GM12878 (cell line): ENCODE data around the gene KIF17. TPM values are rescaled to one million over a fixed set of nuclear protein-coding genes. Genes with fewer than 3 reads are reported as not detected.

Experiments used
- ATAC-seq: fragments of 200-7000 bp; cut with Tn5 transposase; 3 replicates; pipeline ENCODE4 v1.9.1; 2020; ENCODE audit warnings: mild to moderate bottlenecking, moderate library complexity
- BruUV-seq: library from RNA; stranded (reverse); fragments of 400-500 nt; replicated peaks from 2 replicates; lab custom pipeline; 2021; lab: Mats Ljungman, UMichigan
- CTCF ChIA-PET: fragments of 300-600 bp; sonication (Branson Sonifier 250); formaldehyde crosslinking; extraction: SDS; loops from one replicate; lab custom pipeline; 2021; ENCODE audit warnings: inconsistent platforms; lab: Yijun Ruan, JAX
- POLR2A ChIA-PET: fragments of 350-600 bp; formaldehyde crosslinking; extraction: SDS; loops from one replicate; lab custom pipeline; 2021; ENCODE audit warnings: inconsistent platforms; lab: Charles Lee
- RAD21 ChIA-PET: fragments of 300-600 bp; sonication (Branson Sonifier 250); formaldehyde crosslinking; loops from one replicate; lab custom pipeline; 2023; ENCODE audit warnings: antibody characterized with exemption; ENCODE audit not compliant: unreplicated experiment; lab: Charles Lee
- SMC1A ChIA-PET: fragments of 300-600 bp; sonication (Branson Sonifier 250); formaldehyde crosslinking; loops from one replicate; lab custom pipeline; 2023; ENCODE audit not compliant: unreplicated experiment, uncharacterized antibody; lab: Charles Lee
- DNase-seq: peaks from one replicate; pipeline ENCODE4 v3.0.0-alpha.2; 2011; ENCODE audit warnings: low read depth, low spot score
- FAIRE-seq: peaks from 3 replicates; lab custom pipeline; 2011; peaks lifted over from hg19 to GRCh38; lab: Jason Lieb, UNC
- H2AFZ ChIP-seq: 2 replicates; pipeline ENCODE4 v1.6.0; 2011; ENCODE audit warnings: low read depth, low read length, control low read depth; ENCODE audit not compliant: control insufficient read depth
- H3K27ac ChIP-seq: 2 replicates; pipeline ENCODE4 v1.5.1; 2011; ENCODE audit warnings: control low read depth; ENCODE audit not compliant: control insufficient read depth, insufficient read depth
- H3K27me3 ChIP-seq, 2 experiments: replicated peaks in 1 of 2; 2 replicates each; pipeline versions ENCODE4 v1.6.0 to v1.6.1; 2011; ENCODE audit warnings: low read length in 1 of 2; ENCODE audit not compliant: control insufficient read depth in 2 of 2, insufficient read depth in 2 of 2
- H3K36me3 ChIP-seq, 2 experiments: 2 replicates each; pipeline ENCODE4 v1.5.1; 2011; ENCODE audit warnings: low read length in 1 of 2; ENCODE audit not compliant: control insufficient read depth in 2 of 2, insufficient read depth in 2 of 2
- H3K4me1 ChIP-seq: 2 replicates; pipeline ENCODE4 v1.6.1; 2011; ENCODE audit warnings: mild to moderate bottlenecking, low read length, moderate library complexity, mixed read lengths; ENCODE audit not compliant: control insufficient read depth, insufficient read depth
- H3K4me2 ChIP-seq: 2 replicates; pipeline ENCODE4 v1.6.0; 2011; ENCODE audit warnings: control low read depth; ENCODE audit not compliant: control insufficient read depth, insufficient read depth
- H3K4me3 ChIP-seq: fragments of 200-600 bp; sonication (generic); 2 replicates; pipeline ENCODE4 v1.5.1; 2016
- H3K79me2 ChIP-seq: 2 replicates; pipeline ENCODE4 v1.6.0; 2011; ENCODE audit warnings: low read length; ENCODE audit not compliant: control insufficient read depth, insufficient read depth
- H3K9ac ChIP-seq: 2 replicates; pipeline ENCODE4 v1.8.0; 2011; ENCODE audit warnings: low read length, control low read depth, mixed read lengths; ENCODE audit not compliant: control insufficient read depth, insufficient read depth
- H3K9me3 ChIP-seq: replicated peaks from 3 replicates; pipeline ENCODE4 v1.5.1; 2011; ENCODE audit warnings: mild to moderate bottlenecking, low read length; ENCODE audit not compliant: control insufficient read depth, insufficient read depth
- H4K20me1 ChIP-seq: 2 replicates; pipeline ENCODE4 v1.6.0; 2011; ENCODE audit not compliant: control insufficient read depth, insufficient read depth
- POLR2A ChIP-seq: IDR thresholded peaks from 2 replicates; pipeline ENCODE4 v1.6.1; 2011; ENCODE audit warnings: low read depth, mild to moderate bottlenecking, low read length
- WGBS: methylation state at CpG from one replicate; pipeline ENCODE4 v1.1.6; 2016; ENCODE audit warnings: low lambda C conversion rate; ENCODE audit not compliant: insufficient replicate concordance, insufficient coverage; ENCODE audit errors: missing lambda C conversion rate; 5-methylcytosine and 5-hydroxymethylcytosine counted together
- in situ Hi-C: fragments of 300-500 bp; cut with MboI; formaldehyde crosslinking; loops from 9 replicates; pipeline ENCODE4 v1.14.3; 2018; ENCODE audit warnings: mixed read lengths
- intact Hi-C: fragments of 100-400 bp; cut with micrococcal nuclease; formaldehyde crosslinking; loops from one replicate; pipeline ENCODE4 v1.14.2; 2022; ENCODE audit not compliant: unreplicated experiment
- polyA plus RNA-seq, 11 experiments: library from polyadenylated mRNA; depleted of rRNA in 4 of 11; unstranded in 6 of 11; stranded (reverse) in 5 of 11; fragments of >200 nt; fragmentation: Nextera tagmentation in 4 of 11; fragmentation: Illumina TruSeq in 1 of 11; extraction: Ambion mirVana in 4 of 11; extraction: Trizol in 1 of 11; gene quantifications; 1 replicate in 1 of 11; 2 replicates in 10 of 11; pipeline versions ENCODE4 v1.2.1 to v1.2.3, GENCODE V29; 2011 to 2016; ENCODE audit warnings: inconsistent platforms in 2 of 11, missing spikeins in 2 of 11, low read depth in 1 of 11
- total RNA-seq, 4 experiments: library from RNA; depleted of rRNA in 3 of 4; stranded (reverse); fragments of >200 nt in 3 of 4; fragmentation: Illumina TruSeq in 1 of 4; extraction: Trizol in 1 of 4; gene quantifications; 2 replicates each; pipeline versions ENCODE4 v1.2.1 to v1.2.3, GENCODE V29; 2013 to 2021
- TF ChIP-seq, protein P1 (sequence below): fragments of 450-650 bp; formaldehyde crosslinking; IDR thresholded peaks from 2 replicates; pipeline ENCODE4 v1.4.0; 2022; ENCODE audit warnings: mild to moderate bottlenecking, moderate library complexity
- TF ChIP-seq, protein P2 (sequence below): IDR thresholded peaks from 2 replicates; pipeline ENCODE4 v1.6.1; 2012; ENCODE audit warnings: mild to moderate bottlenecking, low read depth, low read length

The KIF17 gene
- total and polyA plus RNA-seq, 10 of the 15 experiments (the other 5 are each of a cell fraction or from before 2014, with no cell fraction given): 0.01 to 0.10 (median 0.03) TPM; not detected in 7

DNA sequence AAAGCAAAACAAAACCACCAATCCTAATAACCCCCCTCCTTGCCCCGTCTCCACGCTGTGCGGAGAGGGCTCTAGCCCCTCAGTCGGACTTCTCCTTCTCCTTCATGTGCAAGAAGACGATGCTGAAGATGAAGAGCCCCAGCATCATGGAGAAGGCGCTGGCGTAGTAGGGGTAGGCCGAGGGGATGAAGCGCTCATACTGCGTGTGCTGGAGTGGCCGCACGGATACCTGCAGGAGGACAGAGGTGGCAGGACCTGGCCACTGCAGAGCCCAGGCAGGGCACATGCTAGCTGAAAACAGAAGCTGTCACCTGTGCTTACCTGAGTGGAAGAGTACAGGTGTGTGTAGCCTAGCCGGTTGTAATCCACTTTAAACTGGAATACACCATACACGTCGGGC is 65.5 kb downstream of the KIF17 start:
- DNase-seq (no peak), ATAC-seq (no peak), FAIRE-seq (no peak)
- POLR2A ChIA-PET: no interaction called here
- H3K36me3 ChIP-seq: peaks cover 20 to 41% of the 10 kb centered on the region in 2 experiments; a peak in 3 of 4 replicates
- no peak overlapping the region for H2AFZ ChIP-seq
- no peaks in the 10 kb centered on the region for H3K27me3 ChIP-seq
- H3K4me3 ChIP-seq: no peak overlapping the region
- peaks cover 4% of the 10 kb centered on the region; the same call in 1 of the 2 replicates for H4K20me1 ChIP-seq
- H3K9me3 ChIP-seq: no peaks in the 10 kb centered on the region
- H3K27ac ChIP-seq: no peak overlapping the region
- no peaks in the 10 kb centered on the region; the same call in 1 of the 2 replicates for H3K79me2 ChIP-seq
- CTCF ChIA-PET: interaction anchor here (0.8 kb wide), 1 partner anchor 10 kb away, joined by 3 read pairs; no protein-coding TSS in a partner anchor
- no peak overlapping the region for H3K9ac ChIP-seq
- SMC1A ChIA-PET: no interaction called here
- in situ Hi-C loops: no loop called here
- RAD21 ChIA-PET: no interaction called here
- whole genome bisulfite sequencing: 97% methylated on average over 15 of the region's 15 CpGs
- no peak overlapping the region for H3K4me2 ChIP-seq
- intact Hi-C loops: no loop called here
- BruUV-seq: TSS peak; percentile 69
- H3K4me1 ChIP-seq: no peaks in the 10 kb centered on the region
- TF ChIP-seq POLR2A: peak; percentile 28; the same call in 1 of the 2 replicates
- TF ChIP-seq, protein P1, sequence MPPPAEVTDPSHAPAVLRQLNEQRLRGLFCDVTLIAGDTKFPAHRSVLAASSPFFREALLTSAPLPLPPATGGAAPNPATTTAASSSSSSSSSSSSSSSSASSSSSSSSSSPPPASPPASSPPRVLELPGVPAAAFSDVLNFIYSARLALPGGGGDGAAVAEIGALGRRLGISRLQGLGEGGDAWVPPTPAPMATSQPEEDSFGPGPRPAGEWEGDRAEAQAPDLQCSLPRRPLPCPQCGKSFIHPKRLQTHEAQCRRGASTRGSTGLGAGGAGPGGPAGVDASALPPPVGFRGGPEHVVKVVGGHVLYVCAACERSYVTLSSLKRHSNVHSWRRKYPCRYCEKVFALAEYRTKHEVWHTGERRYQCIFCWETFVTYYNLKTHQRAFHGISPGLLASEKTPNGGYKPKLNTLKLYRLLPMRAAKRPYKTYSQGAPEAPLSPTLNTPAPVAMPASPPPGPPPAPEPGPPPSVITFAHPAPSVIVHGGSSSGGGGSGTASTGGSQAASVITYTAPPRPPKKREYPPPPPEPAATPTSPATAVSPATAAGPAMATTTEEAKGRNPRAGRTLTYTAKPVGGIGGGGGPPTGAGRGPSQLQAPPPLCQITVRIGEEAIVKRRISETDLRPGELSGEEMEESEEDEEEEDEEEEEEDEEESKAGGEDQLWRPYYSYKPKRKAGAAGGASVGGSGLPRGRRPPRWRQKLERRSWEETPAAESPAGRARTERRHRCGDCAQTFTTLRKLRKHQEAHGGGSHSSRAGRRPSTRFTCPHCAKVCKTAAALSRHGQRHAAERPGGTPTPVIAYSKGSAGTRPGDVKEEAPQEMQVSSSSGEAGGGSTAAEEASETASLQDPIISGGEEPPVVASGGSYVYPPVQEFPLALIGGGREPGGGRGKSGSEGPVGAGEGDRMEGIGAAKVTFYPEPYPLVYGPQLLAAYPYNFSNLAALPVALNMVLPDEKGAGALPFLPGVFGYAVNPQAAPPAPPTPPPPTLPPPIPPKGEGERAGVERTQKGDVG: no peak
- TF ChIP-seq, protein P2, sequence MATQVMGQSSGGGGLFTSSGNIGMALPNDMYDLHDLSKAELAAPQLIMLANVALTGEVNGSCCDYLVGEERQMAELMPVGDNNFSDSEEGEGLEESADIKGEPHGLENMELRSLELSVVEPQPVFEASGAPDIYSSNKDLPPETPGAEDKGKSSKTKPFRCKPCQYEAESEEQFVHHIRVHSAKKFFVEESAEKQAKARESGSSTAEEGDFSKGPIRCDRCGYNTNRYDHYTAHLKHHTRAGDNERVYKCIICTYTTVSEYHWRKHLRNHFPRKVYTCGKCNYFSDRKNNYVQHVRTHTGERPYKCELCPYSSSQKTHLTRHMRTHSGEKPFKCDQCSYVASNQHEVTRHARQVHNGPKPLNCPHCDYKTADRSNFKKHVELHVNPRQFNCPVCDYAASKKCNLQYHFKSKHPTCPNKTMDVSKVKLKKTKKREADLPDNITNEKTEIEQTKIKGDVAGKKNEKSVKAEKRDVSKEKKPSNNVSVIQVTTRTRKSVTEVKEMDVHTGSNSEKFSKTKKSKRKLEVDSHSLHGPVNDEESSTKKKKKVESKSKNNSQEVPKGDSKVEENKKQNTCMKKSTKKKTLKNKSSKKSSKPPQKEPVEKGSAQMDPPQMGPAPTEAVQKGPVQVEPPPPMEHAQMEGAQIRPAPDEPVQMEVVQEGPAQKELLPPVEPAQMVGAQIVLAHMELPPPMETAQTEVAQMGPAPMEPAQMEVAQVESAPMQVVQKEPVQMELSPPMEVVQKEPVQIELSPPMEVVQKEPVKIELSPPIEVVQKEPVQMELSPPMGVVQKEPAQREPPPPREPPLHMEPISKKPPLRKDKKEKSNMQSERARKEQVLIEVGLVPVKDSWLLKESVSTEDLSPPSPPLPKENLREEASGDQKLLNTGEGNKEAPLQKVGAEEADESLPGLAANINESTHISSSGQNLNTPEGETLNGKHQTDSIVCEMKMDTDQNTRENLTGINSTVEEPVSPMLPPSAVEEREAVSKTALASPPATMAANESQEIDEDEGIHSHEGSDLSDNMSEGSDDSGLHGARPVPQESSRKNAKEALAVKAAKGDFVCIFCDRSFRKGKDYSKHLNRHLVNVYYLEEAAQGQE: no peak
